ENCODE results near the gene QRFP.
A peak's percentile ranks its signal among the peaks of the same experiment; 100 is the strongest.

Gene QRFP

DNA sequence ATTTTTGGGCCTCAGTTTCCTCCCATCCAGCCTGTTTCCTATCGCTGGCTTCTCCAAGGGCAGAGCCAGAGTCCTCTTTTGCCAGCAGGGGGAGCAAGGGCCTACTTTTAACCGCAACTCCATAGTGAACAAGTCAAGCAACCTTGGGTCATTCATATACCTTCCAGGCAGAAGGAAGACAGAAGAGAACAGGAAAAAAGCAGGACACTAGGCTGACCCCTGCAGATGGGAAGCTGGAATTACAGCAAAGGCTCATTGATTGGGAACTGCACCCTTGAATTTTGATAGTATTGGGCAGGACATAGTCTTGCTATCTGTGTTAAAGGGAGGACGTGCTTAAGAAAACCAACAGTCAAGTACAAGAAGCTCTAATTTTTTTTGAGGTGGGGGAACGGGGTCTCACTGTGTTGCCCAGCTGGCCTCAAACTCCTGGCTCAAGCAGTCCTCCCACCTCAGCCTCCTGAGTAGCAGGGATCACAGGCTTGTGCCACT, 30.1 kb downstream of the QRFP start:
- Histone ChIP-seq H3K36me3 (ENCODE audit: control insufficient read depth, insufficient read depth, low read length) (peaks cover 9% of the 10 kb centered on the region; the same call in 1 of the 2 replicates), H3K9me3 (ENCODE audit: control insufficient read depth, insufficient read depth, low read length) (no peaks in the 10 kb centered on the region), H3K27me3 (ENCODE audit: control insufficient read depth, insufficient read depth, low read length) (no peaks in the 10 kb centered on the region), H3K4me3 (ENCODE audit: low read length) (no peak overlapping the region), H3K27ac (ENCODE audit: low read length) (no peak overlapping the region), H3K4me1 (ENCODE audit: control insufficient read depth, insufficient read depth, low read length) (no peaks in the 10 kb centered on the region)
- no CpG with 5 or more reads among the region's 4 CpGs for WGBS (ENCODE audit: insufficient coverage, insufficient read length)
- peak; percentile 95 for DNase-seq (ENCODE audit: low read depth, low spot score)

DNA sequence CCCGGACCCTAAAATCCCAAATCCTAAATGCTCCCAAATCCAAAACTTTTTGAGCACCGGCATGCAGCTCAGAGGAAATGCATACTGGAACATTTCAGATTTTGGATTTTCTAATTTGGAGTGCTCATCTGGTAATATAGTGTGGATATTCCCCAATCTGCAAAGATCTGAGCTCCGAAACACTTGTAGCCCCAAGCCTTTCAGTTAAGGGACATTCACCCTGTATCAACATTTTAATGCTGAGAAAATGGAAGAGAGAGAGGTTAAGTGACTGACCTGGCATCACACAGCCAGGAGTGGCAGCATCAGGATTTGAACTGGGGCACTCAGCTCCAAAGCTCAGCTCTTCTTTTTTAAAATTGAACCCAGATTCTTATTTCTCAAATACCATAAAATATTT, 30.7 kb downstream of the QRFP start:
- no peak for DNase-seq (ENCODE audit: low read depth, low spot score)
- no peak overlapping the region for H3K27ac ChIP-seq (ENCODE audit: low read length)
- H3K4me3 ChIP-seq (ENCODE audit: low read length) = no peak overlapping the region
- no peaks in the 10 kb centered on the region for H3K9me3 ChIP-seq (ENCODE audit: control insufficient read depth, insufficient read depth, low read length)
- H3K27me3 ChIP-seq (ENCODE audit: control insufficient read depth, insufficient read depth, low read length) = no peaks in the 10 kb centered on the region
- no CpG with 5 or more reads among the region's 3 CpGs for WGBS (ENCODE audit: insufficient coverage, insufficient read length)
- H3K4me1 ChIP-seq (ENCODE audit: control insufficient read depth, insufficient read depth, low read length) = no peaks in the 10 kb centered on the region
- peaks cover 9% of the 10 kb centered on the region; the same call in 1 of the 2 replicates for H3K36me3 ChIP-seq (ENCODE audit: control insufficient read depth, insufficient read depth, low read length)

DNA sequence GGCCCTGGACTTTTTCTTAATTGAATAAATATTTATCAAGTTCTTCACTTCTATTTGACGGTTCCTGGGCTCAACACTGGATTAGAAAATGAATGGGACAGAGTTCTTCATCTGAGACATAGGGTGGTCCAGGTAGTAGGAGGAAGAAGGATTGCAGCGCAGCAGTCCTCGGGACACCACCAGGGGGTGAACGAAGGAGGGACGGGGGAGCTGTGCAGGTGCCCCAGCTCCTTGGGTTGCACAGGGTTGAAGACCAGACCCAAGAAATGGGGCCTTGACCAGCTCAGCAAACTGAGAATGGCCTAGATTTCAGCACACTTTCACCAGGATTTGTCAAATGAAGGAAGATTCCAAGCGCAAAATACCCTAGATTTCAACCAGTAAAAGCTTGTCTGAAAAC, 32.1 kb downstream of the QRFP start:
- no peaks in the 10 kb centered on the region for H3K9me3 ChIP-seq (ENCODE audit: control insufficient read depth, insufficient read depth, low read length)
- DNase-seq (ENCODE audit: low read depth, low spot score) = no peak
- peaks cover 9% of the 10 kb centered on the region; the same call in 1 of the 2 replicates for H3K36me3 ChIP-seq (ENCODE audit: control insufficient read depth, insufficient read depth, low read length)
- H3K27me3 ChIP-seq (ENCODE audit: control insufficient read depth, insufficient read depth, low read length) = no peaks in the 10 kb centered on the region
- WGBS (ENCODE audit: insufficient coverage, insufficient read length) = no CpG with 5 or more reads among the region's 6 CpGs
- no peaks in the 10 kb centered on the region for H3K4me1 ChIP-seq (ENCODE audit: control insufficient read depth, insufficient read depth, low read length)
- H3K4me3 ChIP-seq (ENCODE audit: low read length) = no peak overlapping the region
- H3K27ac ChIP-seq (ENCODE audit: low read length) = no peak overlapping the region

DNA sequence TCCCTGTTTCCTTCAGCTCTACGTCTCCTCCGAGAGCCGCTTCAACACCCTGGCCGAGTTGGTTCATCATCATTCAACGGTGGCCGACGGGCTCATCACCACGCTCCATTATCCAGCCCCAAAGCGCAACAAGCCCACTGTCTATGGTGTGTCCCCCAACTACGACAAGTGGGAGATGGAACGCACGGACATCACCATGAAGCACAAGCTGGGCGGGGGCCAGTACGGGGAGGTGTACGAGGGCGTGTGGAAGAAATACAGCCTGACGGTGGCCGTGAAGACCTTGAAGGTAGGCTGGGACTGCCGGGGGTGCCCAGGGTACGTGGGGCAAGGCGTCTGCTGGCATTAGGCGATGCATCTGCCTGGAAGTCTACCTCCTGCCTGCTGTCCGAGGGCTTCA, 33.9 kb downstream of the QRFP start:
- Histone ChIP-seq H3K4me1 (ENCODE audit: control insufficient read depth, insufficient read depth, low read length) (no peaks in the 10 kb centered on the region), H3K36me3 (ENCODE audit: control insufficient read depth, insufficient read depth, low read length) (peaks cover 9% of the 10 kb centered on the region; the same call in 1 of the 2 replicates)
- WGBS (ENCODE audit: insufficient coverage, insufficient read length) = no CpG with 5 or more reads among the region's 23 CpGs

DNA sequence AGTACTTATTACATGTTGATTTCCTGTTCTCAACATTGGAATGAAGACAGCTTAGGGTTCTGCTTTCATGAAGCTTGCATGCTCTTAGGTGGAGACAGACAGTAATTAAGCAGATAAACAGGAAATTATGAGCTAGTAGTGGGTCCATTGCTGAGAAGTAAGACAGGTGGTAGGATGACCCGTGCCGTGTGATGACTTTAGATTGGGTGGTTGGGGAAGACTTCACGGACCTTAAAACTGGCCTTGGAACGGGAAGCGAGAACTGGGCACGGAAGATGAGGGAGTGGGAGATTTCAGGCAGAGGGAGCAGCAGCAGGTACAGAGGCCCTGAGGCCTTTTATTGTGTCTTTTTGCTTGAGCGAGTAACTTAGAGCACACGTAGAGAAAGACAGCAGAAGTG, 34.4 kb downstream of the QRFP start:
- Histone ChIP-seq H3K4me3 (ENCODE audit: low read length) (no peak overlapping the region), H3K9me3 (ENCODE audit: control insufficient read depth, insufficient read depth, low read length) (no peaks in the 10 kb centered on the region), H3K4me1 (ENCODE audit: control insufficient read depth, insufficient read depth, low read length) (no peaks in the 10 kb centered on the region), H3K27me3 (ENCODE audit: control insufficient read depth, insufficient read depth, low read length) (no peaks in the 10 kb centered on the region), H3K36me3 (ENCODE audit: control insufficient read depth, insufficient read depth, low read length) (peaks cover 9% of the 10 kb centered on the region; the same call in 1 of the 2 replicates), H3K27ac (ENCODE audit: low read length) (no peak overlapping the region)
- no peak for DNase-seq (ENCODE audit: low read depth, low spot score)
- WGBS (ENCODE audit: insufficient coverage, insufficient read length) = no CpG with 5 or more reads among the region's 8 CpGs

More for the DNA sequence above, 33.9 kb downstream of the QRFP start:
- H3K27me3 ChIP-seq (ENCODE audit: control insufficient read depth, insufficient read depth, low read length) = no peaks in the 10 kb centered on the region
- no peak for DNase-seq (ENCODE audit: low read depth, low spot score)
- H3K27ac ChIP-seq (ENCODE audit: low read length) = no peak overlapping the region
- no peak overlapping the region for H3K4me3 ChIP-seq (ENCODE audit: low read length)
- H3K9me3 ChIP-seq (ENCODE audit: control insufficient read depth, insufficient read depth, low read length) = no peaks in the 10 kb centered on the region

DNA sequence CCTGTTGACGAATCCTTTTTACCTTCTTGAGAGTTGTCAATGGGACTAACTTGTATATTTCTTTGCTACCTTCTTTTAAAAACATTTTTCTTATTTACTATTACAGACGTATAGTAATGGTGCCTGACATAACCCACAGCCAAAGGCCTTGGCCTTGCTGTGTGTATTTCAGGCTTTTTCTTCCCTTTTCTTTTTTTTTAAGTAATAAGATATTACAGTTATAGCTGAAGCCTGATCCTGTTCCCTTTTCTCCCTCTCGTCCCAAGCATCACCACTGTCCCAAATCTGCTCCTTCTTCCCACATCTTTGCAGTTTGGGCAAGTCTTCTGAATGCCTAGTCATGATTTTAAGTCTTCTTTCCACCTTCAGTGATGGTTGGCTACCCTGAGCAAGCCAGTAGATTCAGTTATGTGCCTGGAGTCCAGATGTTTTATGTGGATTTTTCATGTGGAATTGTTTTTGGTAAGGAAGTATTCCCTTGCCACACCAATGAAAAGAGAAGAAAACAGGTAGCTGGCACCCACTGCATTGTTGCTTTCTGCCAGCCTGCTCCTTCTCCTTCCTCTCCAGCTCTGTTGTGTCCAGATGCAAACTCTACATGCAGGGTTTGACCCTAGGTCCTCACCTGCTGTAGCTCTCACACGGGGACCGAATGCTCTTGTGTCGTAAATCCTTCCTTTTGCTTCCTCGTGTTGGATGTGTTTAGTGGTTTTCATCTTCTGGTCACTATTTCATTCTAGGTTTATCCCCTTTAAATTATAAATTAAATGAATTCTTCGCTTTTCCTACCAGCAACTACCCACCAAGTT, 35.0 kb downstream of the QRFP start:
- Histone ChIP-seq H3K4me1 (ENCODE audit: control insufficient read depth, insufficient read depth, low read length) (no peaks in the 10 kb centered on the region), H3K9me3 (ENCODE audit: control insufficient read depth, insufficient read depth, low read length) (no peaks in the 10 kb centered on the region), H3K27ac (ENCODE audit: low read length) (no peak overlapping the region), H3K4me3 (ENCODE audit: low read length) (no peak overlapping the region), H3K36me3 (ENCODE audit: control insufficient read depth, insufficient read depth, low read length) (peaks cover 9% of the 10 kb centered on the region; the same call in 1 of the 2 replicates), H3K27me3 (ENCODE audit: control insufficient read depth, insufficient read depth, low read length) (no peaks in the 10 kb centered on the region)
- no peak for DNase-seq (ENCODE audit: low read depth, low spot score)
- WGBS (ENCODE audit: insufficient coverage, insufficient read length) = no CpG with 5 or more reads among the region's 8 CpGs

DNA sequence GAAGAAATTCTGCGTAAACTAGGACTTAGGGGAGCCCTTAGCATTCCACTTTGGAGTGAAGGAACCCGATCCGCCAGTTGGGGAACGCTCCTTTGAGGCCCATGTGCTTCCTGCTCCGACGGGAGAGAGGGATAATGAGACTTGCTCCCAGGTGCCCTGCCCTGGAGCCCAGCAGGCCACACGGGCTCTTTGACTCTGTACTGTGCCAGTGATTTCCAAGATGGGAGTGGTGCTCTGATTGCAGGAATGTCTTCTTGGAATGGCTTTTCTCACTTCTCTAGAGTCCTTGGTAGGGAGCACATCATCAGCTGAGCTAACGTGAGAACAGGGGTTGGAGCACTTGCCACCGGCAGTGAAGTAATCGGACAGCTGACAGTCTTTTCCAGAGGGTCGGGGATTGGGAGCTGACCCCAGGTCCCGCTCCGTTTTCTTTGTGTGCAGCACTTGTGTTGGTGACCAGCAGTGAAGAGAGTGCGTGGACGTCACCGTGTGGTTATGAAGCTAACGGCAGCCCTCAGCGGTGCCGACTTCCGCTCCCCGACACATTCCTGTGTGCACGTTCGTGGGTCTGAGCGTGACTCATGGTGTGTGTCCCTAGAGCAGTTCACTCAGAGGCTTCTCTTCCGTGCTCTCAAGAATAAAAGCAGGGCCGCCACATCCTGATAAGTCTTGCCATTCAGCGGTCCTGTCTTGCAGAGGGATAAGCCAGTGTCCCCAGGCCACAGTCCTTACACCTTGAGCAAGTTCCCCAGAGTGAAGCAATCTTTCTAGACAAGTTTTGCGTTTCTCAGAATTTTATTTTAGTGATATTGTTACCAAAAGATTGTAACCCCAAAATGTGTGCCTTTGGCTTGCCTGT, 35.9 kb downstream of the QRFP start:
- peaks cover 12% of the 10 kb centered on the region; the same call in 1 of the 2 replicates for H3K36me3 ChIP-seq (ENCODE audit: control insufficient read depth, insufficient read depth, low read length)
- H3K27ac ChIP-seq (ENCODE audit: low read length) = no peak overlapping the region
- DNase-seq (ENCODE audit: low read depth, low spot score) = no peak
- no peak overlapping the region for H3K4me3 ChIP-seq (ENCODE audit: low read length)
- no peaks in the 10 kb centered on the region for H3K9me3 ChIP-seq (ENCODE audit: control insufficient read depth, insufficient read depth, low read length)
- WGBS (ENCODE audit: insufficient coverage, insufficient read length) = no CpG with 5 or more reads among the region's 28 CpGs
- H3K4me1 ChIP-seq (ENCODE audit: control insufficient read depth, insufficient read depth, low read length) = no peaks in the 10 kb centered on the region
- no peaks in the 10 kb centered on the region for H3K27me3 ChIP-seq (ENCODE audit: control insufficient read depth, insufficient read depth, low read length)

DNA sequence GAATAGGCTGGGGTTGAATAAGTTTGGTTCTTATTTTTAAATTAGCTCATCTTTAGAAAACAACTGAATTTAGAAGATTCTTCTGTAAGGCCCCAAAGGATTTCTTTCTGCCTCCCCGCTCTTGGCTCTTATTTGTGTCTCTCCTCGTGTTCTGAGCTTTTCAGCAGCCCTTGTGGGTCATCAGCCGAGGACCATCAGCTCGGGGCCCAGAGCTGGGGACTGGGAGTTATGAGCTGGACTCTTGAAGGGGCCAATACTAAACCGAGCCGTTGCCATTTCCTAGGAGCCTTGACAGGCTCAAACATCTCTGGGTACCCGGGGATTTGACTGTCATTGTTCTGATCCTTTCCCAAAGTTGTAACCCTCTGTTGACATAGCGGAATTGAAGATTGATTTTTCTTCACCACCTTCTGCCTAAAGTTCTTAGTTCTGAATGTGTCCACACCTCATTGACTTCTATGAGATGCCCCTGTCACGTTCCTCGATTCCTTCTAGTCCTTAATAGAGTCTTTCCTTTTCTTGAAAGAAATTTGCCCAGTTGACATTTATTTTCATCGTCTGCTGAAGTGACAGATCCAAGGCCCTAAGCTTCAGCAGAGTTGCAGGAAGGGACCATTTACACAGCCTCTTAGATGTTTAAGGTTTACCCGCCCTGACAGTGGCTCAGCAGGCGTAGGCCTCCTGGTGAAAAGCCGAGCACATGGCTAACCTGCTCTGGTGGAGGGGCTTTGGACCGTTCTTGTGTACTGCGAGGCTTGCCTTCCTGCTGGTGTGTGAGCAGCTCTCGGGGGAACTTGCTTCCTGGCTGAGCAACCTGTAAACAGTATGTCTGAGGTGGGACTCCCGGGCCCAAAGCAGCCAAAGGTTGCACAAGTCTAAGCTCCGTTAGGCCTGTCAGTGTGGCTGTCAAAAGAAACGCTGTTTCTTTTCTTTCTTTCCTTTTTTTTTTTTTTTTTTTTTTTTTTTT, 37.6 kb downstream of the QRFP start:
- Histone ChIP-seq H3K4me3 (ENCODE audit: low read length) (no peak overlapping the region), H3K4me1 (ENCODE audit: control insufficient read depth, insufficient read depth, low read length) (no peaks in the 10 kb centered on the region), H3K36me3 (ENCODE audit: control insufficient read depth, insufficient read depth, low read length) (peaks cover 15% of the 10 kb centered on the region; the same call in 1 of the 2 replicates), H3K9me3 (ENCODE audit: control insufficient read depth, insufficient read depth, low read length) (no peaks in the 10 kb centered on the region), H3K27ac (ENCODE audit: low read length) (no peak overlapping the region), H3K27me3 (ENCODE audit: control insufficient read depth, insufficient read depth, low read length) (no peaks in the 10 kb centered on the region)
- no CpG with 5 or more reads among the region's 20 CpGs for WGBS (ENCODE audit: insufficient coverage, insufficient read length)
- no peak for DNase-seq (ENCODE audit: low read depth, low spot score)

DNA sequence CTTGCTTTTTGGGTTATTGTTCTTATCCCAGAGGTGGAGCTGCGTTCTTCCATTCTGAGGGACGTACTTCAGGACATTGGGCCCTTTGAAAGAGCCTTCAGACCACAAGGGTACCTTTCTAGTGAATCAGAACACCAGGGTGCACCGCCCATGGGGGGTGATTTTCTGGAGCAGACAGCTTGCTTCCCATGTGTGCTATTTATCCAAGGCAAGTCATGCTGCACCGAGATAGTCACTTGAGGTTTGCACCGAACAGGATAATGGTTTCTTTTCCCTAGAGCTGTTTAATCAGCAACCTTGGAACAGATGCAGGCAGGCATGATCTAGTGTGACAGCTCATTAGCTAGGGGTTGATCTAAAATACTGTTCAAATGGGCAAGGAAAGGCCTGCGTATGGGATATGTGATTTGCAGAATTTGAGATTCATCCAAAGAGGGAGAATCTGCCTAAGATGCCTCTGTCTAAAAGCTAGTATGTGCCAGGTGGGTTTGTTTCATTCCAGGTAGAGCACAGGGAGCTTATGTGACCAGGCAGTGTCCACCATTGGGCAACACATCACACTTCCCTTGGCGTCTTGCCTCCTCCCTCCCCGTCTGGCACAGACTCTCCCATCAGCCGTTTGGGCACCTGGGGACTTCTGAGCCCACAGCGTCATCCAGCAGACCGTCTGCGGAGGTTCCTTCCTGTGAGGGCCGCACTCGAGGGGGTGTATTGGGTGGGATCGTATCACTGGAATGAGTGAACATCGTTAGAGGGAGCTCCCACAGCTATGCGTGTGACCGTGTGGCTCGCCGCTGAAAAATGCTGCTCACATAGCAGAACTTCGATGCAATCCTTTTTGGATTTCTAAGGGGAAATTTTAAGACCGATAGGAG, 38.5 kb downstream of the QRFP start:
- H3K36me3 ChIP-seq (ENCODE audit: control insufficient read depth, insufficient read depth, low read length) = peaks cover 15% of the 10 kb centered on the region; the same call in 1 of the 2 replicates
- no peak for DNase-seq (ENCODE audit: low read depth, low spot score)
- H3K27ac ChIP-seq (ENCODE audit: low read length) = no peak overlapping the region

More for the DNA sequence above, 38.5 kb downstream of the QRFP start:
- no peak overlapping the region for H3K4me3 ChIP-seq (ENCODE audit: low read length)
- H3K4me1 ChIP-seq (ENCODE audit: control insufficient read depth, insufficient read depth, low read length) = no peaks in the 10 kb centered on the region
- no peaks in the 10 kb centered on the region for H3K9me3 ChIP-seq (ENCODE audit: control insufficient read depth, insufficient read depth, low read length)
- H3K27me3 ChIP-seq (ENCODE audit: control insufficient read depth, insufficient read depth, low read length) = no peaks in the 10 kb centered on the region
- no CpG with 5 or more reads among the region's 22 CpGs for WGBS (ENCODE audit: insufficient coverage, insufficient read length)
